PC-9 (cell line): Measurements from ENCODE around the gene ANKRD13B. TPM values are rescaled to one million over a fixed set of nuclear protein-coding genes. Genes with fewer than 3 reads are reported as not detected.

Experiments
- BruUV-seq: library from RNA; stranded (reverse); fragments of 400-500 nt; replicated peaks from 2 replicates; lab custom pipeline; 2021; lab: Mats Ljungman, UMichigan
- CTCF ChIA-PET: fragments of 300-600 bp; sonication (Branson Sonifier 250); formaldehyde crosslinking; loops from one replicate; lab custom pipeline; 2022; ENCODE audit warnings: antibody characterized with exemption; lab: Charles Lee
- POLR2A ChIA-PET: fragments of 300-600 bp; sonication (Branson Sonifier 250); formaldehyde crosslinking; loops from one replicate; lab custom pipeline; 2022; ENCODE audit warnings: antibody characterized with exemption; ENCODE audit not compliant: unreplicated experiment; lab: Charles Lee
- DNase-seq, 2 experiments: peaks; one replicate each; pipeline versions ENCODE4 v3.0.0 to v3.0.0-alpha.2; 2015 to 2022; ENCODE audit warnings: mixed read lengths in 1 of 2
- H2AFZ ChIP-seq: fragments of 200-600 bp; sonication (generic); 2 replicates; pipeline ENCODE4 v1.8.1; 2017; ENCODE audit warnings: antibody characterized with exemption
- H3F3A ChIP-seq: fragments of 200-600 bp; sonication (generic); 2 replicates; pipeline ENCODE4 v1.8.1; 2017; ENCODE audit warnings: antibody characterized with exemption, mild to moderate bottlenecking, low read depth; ENCODE audit not compliant: insufficient read depth
- H3K27ac ChIP-seq: fragments of 200-600 bp; sonication (generic); 2 replicates; pipeline ENCODE4 v1.6.1; 2016; ENCODE audit warnings: mixed run types
- H3K27me3 ChIP-seq: fragments of 200-600 bp; sonication (generic); 2 replicates; pipeline ENCODE4 v1.6.1; 2016; ENCODE audit warnings: low read depth, mixed run types; ENCODE audit not compliant: insufficient read depth
- H3K36me3 ChIP-seq: fragments of 200-600 bp; sonication (generic); 2 replicates; pipeline ENCODE4 v1.6.1; 2016; ENCODE audit warnings: low read depth, mixed run types
- H3K4me1 ChIP-seq: fragments of 200-600 bp; sonication (generic); replicated peaks from 2 replicates; pipeline ENCODE4 v1.6.1; 2016; ENCODE audit warnings: mixed run types; ENCODE audit not compliant: insufficient read depth
- H3K4me2 ChIP-seq: fragments of 200-600 bp; sonication (generic); 2 replicates; pipeline ENCODE4 v1.6.1; 2017; ENCODE audit warnings: mixed run types
- H3K4me3 ChIP-seq: fragments of 200-600 bp; sonication (generic); 2 replicates; pipeline ENCODE4 v1.6.1; 2016; ENCODE audit warnings: mixed run types
- H3K79me2 ChIP-seq: fragments of 200-600 bp; sonication (generic); 2 replicates; pipeline ENCODE4 v1.6.1; 2017; ENCODE audit warnings: low read depth, mixed run types
- H3K9me2 ChIP-seq: fragments of 200-600 bp; sonication (generic); 2 replicates; pipeline ENCODE4 v1.8.1; 2017; ENCODE audit warnings: mild to moderate bottlenecking; ENCODE audit not compliant: insufficient read depth
- H3K9me3 ChIP-seq: fragments of 200-600 bp; sonication (generic); 2 replicates; pipeline ENCODE4 v1.8.1; 2016; ENCODE audit warnings: low read depth; ENCODE audit not compliant: insufficient read depth
- H4K20me1 ChIP-seq: fragments of 200-600 bp; sonication (generic); 2 replicates; pipeline ENCODE4 v1.8.1; 2017; ENCODE audit not compliant: insufficient read depth
- EZH2 ChIP-seq: fragments of 200-600 bp; sonication (generic); IDR thresholded peaks from 2 replicates; pipeline ENCODE4 v1.8.0; 2017; ENCODE audit warnings: antibody characterized with exemption, low read depth
- intact Hi-C: fragments of 100-400 bp; cut with micrococcal nuclease; formaldehyde crosslinking; loops from one replicate; pipeline ENCODE4 v1.10.0; 2022; ENCODE audit not compliant: unreplicated experiment
- total RNA-seq: library from RNA; stranded (reverse); gene quantifications from 2 replicates; pipeline ENCODE4 v1.2.3, GENCODE V29; 2021
- TF ChIP-seq, protein P1 (sequence below): fragments of 200-600 bp; sonication (generic); conservative IDR thresholded peaks from 2 replicates; pipeline ENCODE4 v1.6.1; 2017; ENCODE audit warnings: mixed run types, antibody characterized with exemption, mild to moderate bottlenecking, moderate library complexity

ANKRD13B gene
- total RNA-seq, 1 experiment from 2014 or later, result 28.4 TPM

DNA sequence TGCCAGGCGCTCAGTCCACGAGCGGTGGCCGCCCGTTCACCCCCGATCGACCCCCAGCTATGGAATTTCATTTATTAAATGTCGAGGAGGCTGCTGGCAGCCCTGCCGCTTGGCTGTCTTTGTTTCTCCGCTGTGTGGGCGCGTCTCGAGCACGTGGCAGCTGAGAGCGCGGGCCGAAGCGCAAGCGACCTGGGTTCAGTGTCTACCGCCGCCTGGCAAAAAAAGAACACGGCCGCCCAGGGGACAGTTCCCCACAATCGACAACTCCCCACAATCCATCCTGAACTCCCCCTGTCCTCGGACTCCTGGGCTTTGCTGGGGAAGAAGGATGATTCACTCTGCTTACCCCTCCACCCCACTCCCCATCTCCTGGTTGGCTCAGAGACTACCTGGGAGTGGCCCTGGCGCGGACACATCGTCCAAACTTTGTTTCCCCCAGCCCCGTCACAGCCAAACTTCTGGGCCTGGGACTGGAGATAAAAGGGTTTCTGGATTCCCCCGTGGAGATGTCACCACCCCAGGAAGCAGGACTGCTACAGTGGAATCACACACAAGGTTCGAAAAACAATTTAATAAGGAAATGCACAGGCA is 1.7 kb upstream of the ANKRD13B start:
- ChIA-PET POLR2A (interaction anchor here (0.5 to 0.9 kb wide), 5 partner anchors 30 to 466 kb away, joined by 3 to 6 read pairs (median 4); no protein-coding TSS in a partner anchor), CTCF (interaction anchor here (0.6 to 1.5 kb wide), 5 partner anchors 36 to 221 kb away, joined by 5 to 9 read pairs (median 6); no protein-coding TSS in a partner anchor)
- DNase-seq, result no peak
- H3K4me1 ChIP-seq, result peaks cover 49% of the 10 kb centered on the region
- H3K4me3 ChIP-seq, result no peak overlapping the region
- peak overlapping the region; percentile 84 for H3K4me2 ChIP-seq
- peaks cover 52% of the 10 kb centered on the region for H3K79me2 ChIP-seq
- H3K9me2 ChIP-seq, result no peaks in the 10 kb centered on the region
- no peak overlapping the region for H3K27ac ChIP-seq
- H3K9me3 ChIP-seq, result no peaks in the 10 kb centered on the region
- H4K20me1 ChIP-seq, result peaks cover 10% of the 10 kb centered on the region
- no peak overlapping the region for H2AFZ ChIP-seq
- no TSS peak for BruUV-seq
- H3K27me3 ChIP-seq, result no peaks in the 10 kb centered on the region
- TF ChIP-seq EZH2, result no peak
- TF ChIP-seq, protein P1, sequence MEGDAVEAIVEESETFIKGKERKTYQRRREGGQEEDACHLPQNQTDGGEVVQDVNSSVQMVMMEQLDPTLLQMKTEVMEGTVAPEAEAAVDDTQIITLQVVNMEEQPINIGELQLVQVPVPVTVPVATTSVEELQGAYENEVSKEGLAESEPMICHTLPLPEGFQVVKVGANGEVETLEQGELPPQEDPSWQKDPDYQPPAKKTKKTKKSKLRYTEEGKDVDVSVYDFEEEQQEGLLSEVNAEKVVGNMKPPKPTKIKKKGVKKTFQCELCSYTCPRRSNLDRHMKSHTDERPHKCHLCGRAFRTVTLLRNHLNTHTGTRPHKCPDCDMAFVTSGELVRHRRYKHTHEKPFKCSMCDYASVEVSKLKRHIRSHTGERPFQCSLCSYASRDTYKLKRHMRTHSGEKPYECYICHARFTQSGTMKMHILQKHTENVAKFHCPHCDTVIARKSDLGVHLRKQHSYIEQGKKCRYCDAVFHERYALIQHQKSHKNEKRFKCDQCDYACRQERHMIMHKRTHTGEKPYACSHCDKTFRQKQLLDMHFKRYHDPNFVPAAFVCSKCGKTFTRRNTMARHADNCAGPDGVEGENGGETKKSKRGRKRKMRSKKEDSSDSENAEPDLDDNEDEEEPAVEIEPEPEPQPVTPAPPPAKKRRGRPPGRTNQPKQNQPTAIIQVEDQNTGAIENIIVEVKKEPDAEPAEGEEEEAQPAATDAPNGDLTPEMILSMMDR, result no peak
- H3K36me3 ChIP-seq, result no peaks in the 10 kb centered on the region
- intact Hi-C loops, result loop anchor here (1.0 to 5.0 kb wide), 3 partner anchors 48 to 222 kb away; no protein-coding TSS in a partner anchor
- peaks cover 30% of the 10 kb centered on the region for H3F3A ChIP-seq

DNA sequence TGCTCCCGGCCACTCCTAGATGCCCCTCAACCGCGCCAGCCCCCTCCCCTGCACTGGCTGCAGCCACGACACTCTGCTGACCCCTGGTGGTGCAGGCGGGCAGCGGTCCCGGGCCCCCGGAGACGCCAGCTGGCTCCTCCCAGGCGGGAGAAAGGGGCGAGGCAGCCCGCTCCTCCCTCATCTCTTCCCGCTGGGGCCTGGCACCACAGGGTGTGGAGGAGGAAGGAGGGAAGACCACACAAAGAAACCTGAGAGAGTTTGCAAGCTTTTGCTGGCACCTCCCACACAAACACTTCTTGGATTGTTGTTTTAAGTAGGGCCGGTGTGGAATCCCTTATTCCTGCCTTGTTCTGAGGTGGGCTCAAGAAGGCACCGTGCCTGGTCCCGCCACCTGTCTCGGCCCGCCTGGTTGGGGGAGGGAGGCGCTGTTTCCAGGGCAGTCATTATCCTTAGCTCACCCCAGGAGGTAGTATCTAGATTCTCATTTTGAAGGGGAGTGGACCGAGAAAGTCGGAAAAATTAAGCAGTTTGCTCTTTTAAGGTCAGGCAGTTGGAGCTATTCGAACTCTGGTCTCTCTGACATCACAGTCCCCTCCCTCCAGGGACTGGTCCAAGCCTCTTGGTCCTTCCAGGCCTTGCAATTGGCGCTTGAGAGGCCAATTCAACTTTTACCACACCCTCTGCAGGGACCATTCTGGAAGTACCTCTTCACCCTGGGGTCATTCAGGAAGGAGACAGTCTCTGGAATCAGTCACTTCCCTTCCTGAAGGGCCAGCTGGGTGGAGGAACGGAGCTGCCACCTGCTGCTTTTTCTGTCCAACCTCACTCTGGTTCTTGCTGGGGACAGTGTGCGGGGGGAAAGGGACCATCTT is 959 bp upstream of the ANKRD13B start:
- Histone ChIP-seq H3K27me3 (no peaks in the 10 kb centered on the region), H3K36me3 (no peaks in the 10 kb centered on the region), H3K4me1 (peaks cover 48% of the 10 kb centered on the region), H3K27ac (peak overlapping the region; percentile 41), H3K4me2 (peak overlapping the region; percentile 84), H3K9me3 (no peaks in the 10 kb centered on the region), H3K4me3 (peak overlapping the region; percentile 64; the same call in 1 of the 2 replicates), H3K9me2 (no peaks in the 10 kb centered on the region), H3K79me2 (peaks cover 52% of the 10 kb centered on the region), H2AFZ (peak overlapping the region; percentile 69), H3F3A (peaks cover 30% of the 10 kb centered on the region), H4K20me1 (peaks cover 3% of the 10 kb centered on the region)
- DNase-seq, result peak; percentile 78 to 94
- ChIA-PET POLR2A (interaction anchor here (0.5 to 0.9 kb wide), 6 partner anchors 30 to 413 kb away, joined by 3 to 18 read pairs (median 4); no protein-coding TSS in a partner anchor), CTCF (interaction anchor here (0.6 to 1.5 kb wide), 5 partner anchors 18 to 222 kb away, joined by 3 to 9 read pairs (median 5); no protein-coding TSS in a partner anchor)
- no TSS peak for BruUV-seq
- TF ChIP-seq EZH2, result no peak
- TF ChIP-seq, protein P1, result peak; percentile 91
- intact Hi-C loops, result loop anchor here (1.0 to 5.0 kb wide), 3 partner anchors 47 to 223 kb away; no protein-coding TSS in a partner anchor
